Transverse colon (tissue), 4 donors: ENCODE data around the gene ACP7. TPM values are rescaled to one million over a fixed set of nuclear protein-coding genes. Genes with fewer than 3 reads are reported as not detected.

Experiments used
- DNase-seq: peaks from one replicate; pipeline ENCODE4 v3.0.0-alpha.2; 2019
- H3K27ac ChIP-seq, 4 donors: fragments of 200-600 bp; sonication (generic); 2 replicates each; pipeline ENCODE4 v1.5.1; 2016 to 2018; ENCODE audit warnings: inconsistent platforms in 4 of 4
- H3K27me3 ChIP-seq: fragments of 200-600 bp; sonication (generic); 2 replicates; pipeline ENCODE4 v1.5.1; 2017; ENCODE audit warnings: inconsistent platforms
- H3K36me3 ChIP-seq, 4 donors: fragments of 200-600 bp; sonication (generic); 2 replicates each; pipeline ENCODE4 v1.5.1; 2017 to 2019; ENCODE audit warnings: inconsistent platforms in 4 of 4
- H3K4me1 ChIP-seq, 4 donors: fragments of 200-600 bp; sonication (generic); 2 replicates each; pipeline ENCODE4 v1.5.1; 2017 to 2020; ENCODE audit warnings: inconsistent platforms in 4 of 4
- H3K4me3 ChIP-seq, 4 donors: fragments of 200-600 bp; sonication (generic); 1 replicate in 1 of 4; 2 replicates in 3 of 4; pipeline versions ENCODE4 v1.5.1 to v1.6.1; 2017 to 2019; ENCODE audit warnings: inconsistent platforms in 4 of 4
- H3K9me3 ChIP-seq, 2 donors: fragments of 200-600 bp; sonication (generic); 2 replicates each; pipeline ENCODE4 v1.5.1; 2017 to 2019; ENCODE audit warnings: inconsistent platforms in 2 of 2
- EP300 ChIP-seq: sonication (generic); formaldehyde crosslinking; IDR thresholded peaks from one replicate; pipeline ENCODE4 v1.6.1; 2017; ENCODE audit warnings: antibody characterized with exemption, low read depth
- POLR2A ChIP-seq: fragments of 450-650 bp; IDR thresholded peaks from one replicate; pipeline ENCODE4 v1.6.1; 2016; ENCODE audit warnings: antibody characterized with exemption, mild to moderate bottlenecking, moderate library complexity
- POLR2AphosphoS5 ChIP-seq, 3 donors: sonication (generic); formaldehyde crosslinking; IDR thresholded peaks; one replicate each; pipeline ENCODE4 v1.6.1; 2016; ENCODE audit warnings: antibody characterized with exemption in 3 of 3
- WGBS, 2 donors: methylation state at CpG; one replicate each; pipeline ENCODE4 v1.1.5; 2018; ENCODE audit warnings: low coverage in 1 of 2; 5-methylcytosine and 5-hydroxymethylcytosine counted together
- in situ Hi-C, 4 donors: fragments of 200-750 bp; cut with MboI; loops; one replicate each; pipeline versions ENCODE4 v1.15.0 to v1.15.1; 2017; ENCODE audit warnings: low sequenced_read_pairs in 3 of 4, low pct_ligation_motif_present in 1 of 4, low pct_unique_long_range_greater_than_20kb in 1 of 4
- intact Hi-C: fragments of 100-400 bp; cut with DNase I; formaldehyde crosslinking; loops from one replicate; pipeline ENCODE4 v1.15.1; 2023; ENCODE audit warnings: low total_unique reads
- total RNA-seq, 4 donors: library from RNA; depleted of rRNA; stranded (reverse); fragments of >200 nt; gene quantifications; one replicate each; pipeline ENCODE4 v1.1.0, GENCODE V29; 2016
- TF ChIP-seq, protein P1 (sequence below), 5 experiments: fragments of 200-600 bp in 3 of 5; fragments of 450-650 bp in 2 of 5; sonication (generic) in 3 of 5; IDR thresholded peaks; 1 replicate in 2 of 5; 2 replicates in 3 of 5; pipeline ENCODE4 v1.5.1; 2016 to 2017; ENCODE audit warnings: antibody characterized with exemption in 5 of 5, inconsistent platforms in 3 of 5, mild to moderate bottlenecking in 2 of 5, moderate library complexity in 1 of 5

The ACP7 gene
- total RNA-seq, 4 donors from 2014 or later = not detected

DNA sequence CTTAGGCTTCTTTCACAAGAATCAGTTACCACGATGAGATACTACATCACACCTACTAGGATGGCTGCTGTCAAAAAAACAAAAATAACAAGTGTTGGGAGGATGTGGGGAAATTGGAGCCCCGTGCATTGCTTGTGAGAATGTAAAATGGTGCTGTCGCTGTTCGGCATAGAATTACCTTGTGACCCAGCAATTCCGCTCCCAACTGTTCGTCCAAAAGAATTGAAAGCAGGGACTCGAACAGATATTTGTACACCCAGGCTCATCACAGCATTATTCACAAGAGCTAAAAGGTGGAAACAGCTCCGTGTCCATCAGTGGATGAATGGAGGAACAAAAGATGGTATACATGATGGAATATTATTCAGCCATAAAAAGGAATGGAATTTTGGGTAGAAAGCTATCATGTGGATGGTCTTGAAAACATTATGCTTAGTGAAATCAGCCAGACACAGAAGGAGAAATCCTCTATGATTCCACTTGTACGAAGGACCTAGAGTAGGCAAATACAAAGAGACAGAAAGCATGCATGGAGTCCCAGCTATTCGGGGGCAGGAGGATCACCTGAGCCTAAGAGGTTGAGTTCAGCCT, 64.9 kb downstream of the ACP7 start:
- Histone ChIP-seq H3K27ac (no peak overlapping the region), H3K27me3 (no peaks in the 10 kb centered on the region), H3K9me3 (no peaks in the 10 kb centered on the region), H3K36me3 (no peaks in the 10 kb centered on the region), H3K4me1 (peaks cover 19 to 31% (median 25%) of the 10 kb centered on the region in 4 donors), H3K4me3 (no peak overlapping the region)
- intact Hi-C loops (no loop called here), in situ Hi-C loops (no loop called here)
- no peak for TF ChIP-seq POLR2AphosphoS5 (IDR thresholded peaks at IDR 0.05)
- TF ChIP-seq, protein P1, sequence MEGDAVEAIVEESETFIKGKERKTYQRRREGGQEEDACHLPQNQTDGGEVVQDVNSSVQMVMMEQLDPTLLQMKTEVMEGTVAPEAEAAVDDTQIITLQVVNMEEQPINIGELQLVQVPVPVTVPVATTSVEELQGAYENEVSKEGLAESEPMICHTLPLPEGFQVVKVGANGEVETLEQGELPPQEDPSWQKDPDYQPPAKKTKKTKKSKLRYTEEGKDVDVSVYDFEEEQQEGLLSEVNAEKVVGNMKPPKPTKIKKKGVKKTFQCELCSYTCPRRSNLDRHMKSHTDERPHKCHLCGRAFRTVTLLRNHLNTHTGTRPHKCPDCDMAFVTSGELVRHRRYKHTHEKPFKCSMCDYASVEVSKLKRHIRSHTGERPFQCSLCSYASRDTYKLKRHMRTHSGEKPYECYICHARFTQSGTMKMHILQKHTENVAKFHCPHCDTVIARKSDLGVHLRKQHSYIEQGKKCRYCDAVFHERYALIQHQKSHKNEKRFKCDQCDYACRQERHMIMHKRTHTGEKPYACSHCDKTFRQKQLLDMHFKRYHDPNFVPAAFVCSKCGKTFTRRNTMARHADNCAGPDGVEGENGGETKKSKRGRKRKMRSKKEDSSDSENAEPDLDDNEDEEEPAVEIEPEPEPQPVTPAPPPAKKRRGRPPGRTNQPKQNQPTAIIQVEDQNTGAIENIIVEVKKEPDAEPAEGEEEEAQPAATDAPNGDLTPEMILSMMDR (IDR thresholded peaks at IDR 0.05) = no peak
- no peak for TF ChIP-seq POLR2A
- no peak for TF ChIP-seq EP300
- WGBS, 2 donors = 92 to 97% methylated on average over 8 to 10 of the region's 10 CpGs
- DNase-seq = no peak

DNA sequence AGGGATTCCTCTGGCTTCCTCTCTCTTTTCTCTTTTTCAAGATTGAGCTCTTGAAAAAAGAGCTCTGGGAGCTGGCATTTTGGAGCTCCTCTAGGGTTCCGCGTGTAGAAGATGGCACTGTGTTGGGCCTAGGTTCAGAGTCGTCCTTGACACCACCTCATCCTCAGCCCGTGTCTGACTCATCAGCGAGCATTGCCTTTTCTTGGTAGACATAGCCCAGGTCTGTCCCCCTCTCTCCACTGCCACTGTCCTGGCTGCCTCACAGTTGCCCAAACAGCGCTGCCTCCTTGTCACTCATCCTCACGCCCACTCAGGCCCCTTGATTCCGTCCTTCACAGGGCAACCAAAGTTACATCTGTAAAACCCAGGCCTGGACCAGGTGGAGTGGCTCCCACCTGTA, 66.1 kb downstream of the ACP7 start:
- Histone ChIP-seq H3K27ac (no peak overlapping the region), H3K4me3 (no peak overlapping the region), H3K27me3 (no peaks in the 10 kb centered on the region), H3K4me1 (peaks cover 12 to 31% (median 23%) of the 10 kb centered on the region in 4 donors), H3K36me3 (no peaks in the 10 kb centered on the region), H3K9me3 (no peaks in the 10 kb centered on the region)
- TF ChIP-seq POLR2A = no peak
- no peak for TF ChIP-seq POLR2AphosphoS5 (IDR thresholded peaks at IDR 0.05)
- no peak for TF ChIP-seq EP300
- TF ChIP-seq, protein P1 (IDR thresholded peaks at IDR 0.05) = no peak
- in situ Hi-C loops = no loop called here
- no peak for DNase-seq
- intact Hi-C loops = no loop called here
- 92 to 93% methylated on average over 8 of the region's 8 CpGs for WGBS, 2 donors

DNA sequence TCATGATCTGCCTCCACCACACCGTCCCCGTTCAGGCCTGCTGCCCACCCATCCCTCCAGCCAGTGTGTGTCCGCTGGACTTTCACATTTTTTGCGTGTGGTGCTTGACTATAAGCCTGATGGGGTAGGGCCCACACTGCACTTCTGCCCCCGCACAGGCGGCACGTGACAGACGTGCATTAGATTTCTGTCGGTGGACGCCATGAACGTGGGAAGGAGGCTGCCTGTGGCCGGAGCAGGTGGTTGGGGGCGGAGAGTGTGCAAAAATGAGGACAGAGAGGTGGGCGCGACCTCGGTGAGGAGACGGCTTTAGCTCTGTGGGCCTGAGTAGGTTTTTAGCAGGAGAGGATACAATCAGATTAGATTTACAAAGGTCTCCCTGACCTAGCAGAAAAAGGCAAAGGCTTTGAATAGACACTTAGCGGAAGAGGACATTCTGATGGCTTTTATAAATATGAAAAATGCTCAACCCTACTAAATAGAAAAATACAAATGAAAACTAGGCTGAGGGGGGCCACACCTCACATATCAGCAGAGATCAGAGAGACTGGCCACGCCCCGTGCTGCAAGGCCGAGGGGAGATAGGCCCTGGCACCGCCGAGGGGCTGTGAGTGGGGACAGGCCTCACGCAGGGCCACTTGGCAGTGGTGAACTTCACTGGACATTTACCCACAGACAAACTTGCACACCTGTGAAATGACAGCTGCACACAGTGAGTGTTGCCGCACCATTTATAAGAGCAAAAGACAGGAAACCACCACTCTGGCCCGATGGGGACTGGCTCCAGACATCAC, 66.8 kb downstream of the ACP7 start:
- H3K4me1 ChIP-seq = peaks cover 6 to 31% (median 21%) of the 10 kb centered on the region in 4 donors
- intact Hi-C loops = no loop called here
- DNase-seq = no peak

DNA sequence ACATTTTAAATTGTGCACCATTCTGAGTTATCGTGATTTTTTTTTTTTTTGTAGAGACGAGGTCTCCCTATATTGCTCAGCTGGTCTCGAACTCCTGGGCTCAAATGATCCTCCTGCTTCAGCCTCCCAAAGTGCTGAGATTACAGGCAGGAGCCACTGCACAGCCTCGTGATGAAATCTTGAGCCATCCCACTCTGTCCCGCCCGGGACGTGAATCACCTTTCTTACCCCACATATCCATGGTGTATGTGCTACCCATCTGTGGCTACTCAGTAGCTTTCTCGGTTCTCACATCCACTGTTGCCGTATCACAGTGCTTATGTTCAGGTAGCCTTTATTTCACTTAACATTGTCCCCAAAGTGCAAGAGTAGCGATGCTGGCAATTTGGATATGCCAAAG, 67.9 kb downstream of the ACP7 start:
- in situ Hi-C loops (no loop called here), intact Hi-C loops (no loop called here)
- Histone ChIP-seq H3K4me1 (peaks cover 12 to 34% (median 28%) of the 10 kb centered on the region in 4 donors), H3K4me3 (no peak overlapping the region), H3K27me3 (no peaks in the 10 kb centered on the region), H3K27ac (no peak overlapping the region), H3K9me3 (no peaks in the 10 kb centered on the region), H3K36me3 (no peaks in the 10 kb centered on the region)
- DNase-seq = no peak
- TF ChIP-seq, protein P1 (IDR thresholded peaks at IDR 0.05) = no peak
- TF ChIP-seq EP300 = no peak
- WGBS, 2 donors = 92 to 100% methylated on average over 2 to 10 of the region's 10 CpGs

More for the DNA sequence above, 66.8 kb downstream of the ACP7 start:
- no peak overlapping the region for H3K4me3 ChIP-seq
- in situ Hi-C loops = no loop called here
- TF ChIP-seq, protein P1 (IDR thresholded peaks at IDR 0.05) = no peak
- TF ChIP-seq POLR2AphosphoS5 (IDR thresholded peaks at IDR 0.05) = no peak
- no peak for TF ChIP-seq EP300
- TF ChIP-seq POLR2A = no peak
- no peaks in the 10 kb centered on the region for H3K36me3 ChIP-seq
- no peaks in the 10 kb centered on the region for H3K9me3 ChIP-seq
- WGBS, 2 donors = 74 to 84% methylated on average over 17 to 26 of the region's 26 CpGs
- no peak overlapping the region for H3K27ac ChIP-seq
- H3K27me3 ChIP-seq = no peaks in the 10 kb centered on the region
